GM21367 (cell line): ENCODE results near the gene DAAM1.

Source experiments
- ATAC-seq: cut with Tn5 transposase; IDR thresholded peaks from one replicate; pipeline ENCODE4 v1.9.1; 2021; ENCODE audit not compliant: unreplicated experiment

The DAAM1 gene

GRCh38 chr14:59254146-59254910, 65.9 kb downstream of the DAAM1 start:
- no peak for ATAC-seq

- ATAC-seq, result peak; percentile 77
Measured at GRCh38 chr14:59254911-59255545, 66.6 kb downstream of the DAAM1 start.

DNA sequence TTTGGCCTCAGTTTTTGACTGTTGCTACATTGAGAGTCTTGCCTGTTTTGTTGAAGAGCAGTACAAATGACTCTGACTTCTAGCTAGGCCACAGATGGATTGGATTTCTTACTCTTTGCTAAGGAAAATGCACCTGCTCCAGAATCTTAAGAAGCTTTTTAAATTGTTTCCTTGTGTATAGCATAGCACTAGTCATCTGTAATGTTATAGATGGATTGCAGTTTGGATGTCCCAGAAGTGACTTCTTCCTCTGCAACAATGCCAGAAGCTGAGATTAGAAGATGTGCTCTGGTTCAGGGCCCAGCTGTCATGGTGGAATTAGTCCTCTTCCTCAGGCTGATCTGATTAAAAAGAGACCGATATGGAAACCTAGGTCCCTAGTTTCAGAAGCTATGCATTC, 67.9 kb downstream of the DAAM1 start:
- no peak for ATAC-seq

- no peak for ATAC-seq
Measured at GRCh38 chr14:59261334-59261733, 72.9 kb downstream of the DAAM1 start.

- no peak for ATAC-seq
Measured at GRCh38 chr14:59262717-59263454, 74.4 kb downstream of the DAAM1 start.

DNA sequence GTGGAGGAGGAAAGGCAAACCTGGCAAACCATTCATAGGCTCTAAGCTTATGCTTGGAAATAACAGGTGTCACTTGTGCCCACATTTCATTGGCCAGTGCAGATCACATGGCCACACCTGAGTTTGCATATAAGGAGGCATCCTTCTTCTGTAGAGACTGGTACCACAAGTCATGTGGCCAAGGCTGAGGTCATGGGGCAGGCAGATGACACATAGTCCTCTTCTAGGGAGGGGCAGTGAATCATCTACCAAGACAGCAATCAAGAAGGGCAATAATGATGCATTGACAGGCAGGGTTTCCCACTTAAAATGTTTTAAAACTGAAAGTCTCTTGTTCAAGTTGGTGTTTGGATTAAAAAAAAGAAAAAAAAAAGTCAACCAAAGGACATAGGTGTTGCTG, 77.3 kb downstream of the DAAM1 start:
- no peak for ATAC-seq

- no peak for ATAC-seq
Measured at GRCh38 chr14:59267046-59267445, 78.6 kb downstream of the DAAM1 start.

DNA sequence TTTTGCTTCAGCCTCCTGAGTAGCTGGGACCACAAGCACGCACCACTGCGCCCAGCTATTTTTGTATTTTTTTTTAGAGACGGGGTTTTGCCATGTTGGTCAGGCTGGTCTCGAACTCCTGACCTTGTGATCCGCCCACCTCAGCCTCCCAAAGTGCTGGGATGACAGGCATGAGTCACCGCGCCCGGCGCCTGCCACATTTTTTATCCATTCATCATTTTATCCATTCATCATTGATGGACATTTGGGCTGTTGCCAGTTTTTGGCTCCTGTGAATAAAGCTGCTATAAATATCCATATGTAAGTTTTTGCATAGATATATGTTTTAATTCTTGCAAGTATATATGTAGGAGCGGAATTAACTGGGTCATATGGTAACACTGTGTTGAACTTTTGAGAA, 79.5 kb downstream of the DAAM1 start:
- no peak for ATAC-seq

- no peak for ATAC-seq
Measured at GRCh38 chr14:59268858-59269257, 80.4 kb downstream of the DAAM1 start.

- ATAC-seq, result no peak
Measured at GRCh38 chr14:59269466-59269865, 81.0 kb downstream of the DAAM1 start.

DNA sequence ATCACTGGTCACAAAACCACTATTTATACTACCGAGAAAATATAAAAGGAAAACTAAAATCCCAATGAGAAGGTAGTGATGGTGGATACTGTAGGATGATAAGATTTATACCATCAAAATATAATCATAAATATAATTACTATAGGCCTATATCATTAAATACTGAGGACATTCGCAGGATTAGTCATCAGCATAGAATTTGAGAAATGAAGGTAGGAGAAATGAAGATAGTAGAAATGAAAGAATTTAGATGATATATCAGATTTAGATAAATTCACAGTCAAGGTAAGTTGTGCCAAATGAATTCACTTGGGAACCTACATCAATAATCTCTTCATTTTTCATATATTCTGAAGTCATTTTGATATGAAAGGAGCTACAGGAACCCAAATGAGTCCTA, 82.8 kb downstream of the DAAM1 start:
- no peak for ATAC-seq

- no peak for ATAC-seq
Measured at GRCh38 chr14:59271734-59272133, 83.3 kb downstream of the DAAM1 start.

- no peak for ATAC-seq
Measured at GRCh38 chr14:59272633-59273032, 84.2 kb downstream of the DAAM1 start.

DNA sequence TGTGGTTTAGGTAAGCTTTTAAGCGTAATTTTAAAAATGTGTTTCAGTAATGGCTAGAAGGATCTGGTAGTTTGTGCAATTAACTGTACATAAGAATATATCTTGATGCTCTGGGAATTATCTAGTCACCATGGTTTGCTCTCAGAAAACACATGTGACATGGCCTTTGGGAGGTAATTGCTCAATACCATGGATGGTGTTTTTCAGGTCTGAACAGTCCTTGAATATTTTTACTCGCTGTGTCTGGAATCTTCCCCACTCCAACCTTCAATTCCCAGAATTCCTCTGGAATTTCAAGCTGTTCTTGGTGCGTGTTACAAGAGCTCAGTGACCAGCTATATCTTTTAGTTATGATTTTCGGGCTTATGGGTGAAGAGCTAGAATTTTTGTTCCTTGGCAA, 85.3 kb downstream of the DAAM1 start:
- ATAC-seq, result no peak

DNA sequence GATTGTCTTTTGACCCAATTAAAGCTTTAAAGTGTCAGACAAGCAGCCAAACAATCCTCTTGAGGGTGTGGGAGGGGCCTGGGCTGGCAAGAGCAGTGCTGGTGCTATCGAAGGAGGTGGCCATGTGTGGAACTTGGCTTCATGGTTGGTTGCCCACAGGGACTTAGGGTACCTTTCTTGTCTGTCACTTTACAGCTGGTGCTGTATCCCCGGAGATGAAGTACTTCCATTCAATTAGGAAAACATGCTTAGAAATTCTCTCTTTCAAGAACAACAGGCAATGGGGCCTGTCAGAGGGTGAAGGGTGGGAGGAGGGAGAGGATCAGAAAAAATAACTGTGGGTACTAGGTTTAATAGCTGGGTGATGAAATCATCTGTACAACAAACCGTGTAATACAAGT, 86.5 kb downstream of the DAAM1 start:
- peak; percentile 57 for ATAC-seq

- peak; percentile 87 for ATAC-seq
Measured at GRCh38 chr14:59275668-59276067, 87.2 kb downstream of the DAAM1 start.

DNA sequence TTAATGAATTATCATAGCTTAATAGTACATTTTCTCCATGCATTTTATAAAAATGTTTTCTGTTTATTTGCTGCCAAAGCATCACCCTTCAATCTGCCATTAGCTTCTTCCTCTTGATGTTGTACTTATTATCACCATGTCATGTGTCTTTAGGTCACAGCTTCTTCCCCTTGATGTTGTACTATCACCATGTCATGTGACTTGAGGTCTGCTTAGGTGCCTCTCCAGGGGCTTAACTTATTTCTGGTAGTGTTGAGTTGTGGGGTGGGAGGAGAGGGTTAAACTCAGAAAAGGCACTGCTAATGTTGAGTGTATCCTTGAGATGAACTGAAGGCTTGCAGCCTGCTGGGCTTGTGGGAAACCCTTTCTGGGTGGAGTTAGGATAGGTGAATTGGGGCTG, 87.8 kb downstream of the DAAM1 start:
- ATAC-seq, result no peak

DNA sequence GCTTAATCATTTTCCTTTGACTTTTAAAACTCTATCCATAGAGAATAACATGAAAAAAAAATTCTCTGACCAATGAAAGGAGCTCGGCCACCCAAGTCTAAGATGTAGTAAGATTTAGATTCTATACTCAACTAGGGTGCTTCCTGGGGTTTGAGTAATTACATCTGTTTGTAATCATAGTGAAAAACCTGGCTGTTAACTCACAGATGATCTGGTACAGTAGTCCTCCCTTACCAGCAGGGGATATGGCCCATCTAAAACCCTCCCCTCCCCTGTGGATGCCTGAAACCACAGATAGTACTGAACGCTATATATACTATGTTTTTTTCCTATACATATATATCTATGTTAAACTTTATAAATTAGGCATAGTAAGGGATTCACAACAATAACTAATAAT, 89.2 kb downstream of the DAAM1 start:
- ATAC-seq, result no peak

DNA sequence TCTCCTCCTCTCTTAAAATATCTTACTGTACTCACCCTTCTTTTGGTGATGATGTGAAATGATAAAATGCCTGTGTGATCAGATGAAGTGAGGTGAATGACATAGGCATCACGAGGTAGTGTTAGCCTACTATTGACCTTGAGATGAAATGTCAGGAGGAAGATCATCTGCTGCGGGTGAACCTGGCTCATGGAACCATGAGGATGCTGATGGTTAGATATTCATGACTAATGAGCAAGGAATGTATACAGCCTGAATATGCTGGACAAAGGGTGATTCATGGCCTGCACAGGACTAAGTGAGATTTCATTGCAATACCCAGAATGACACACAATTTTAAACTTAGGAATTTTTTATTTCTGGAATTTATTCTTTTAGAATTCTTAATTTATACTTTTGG, 89.6 kb downstream of the DAAM1 start:
- ATAC-seq, result no peak

DNA sequence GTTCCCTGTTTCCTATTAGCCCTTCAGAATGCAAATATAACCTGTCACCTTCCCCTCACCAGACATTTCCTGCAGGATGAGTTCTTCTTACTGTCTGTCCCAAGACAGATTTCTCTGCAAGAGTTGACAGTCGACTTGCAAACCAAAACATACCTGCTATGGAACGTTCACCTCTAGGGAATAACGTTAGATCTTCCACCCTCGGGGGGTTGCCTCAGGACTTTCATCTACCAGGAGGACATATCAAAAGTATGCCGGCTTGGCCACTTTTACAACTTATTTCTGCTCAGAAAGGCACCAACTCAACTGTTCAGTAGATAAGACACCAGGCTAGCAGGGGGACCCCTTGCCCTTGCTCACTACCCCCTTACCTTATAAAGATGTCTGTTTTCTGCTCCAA, 92.5 kb downstream of the DAAM1 start:
- ATAC-seq, result no peak

DNA sequence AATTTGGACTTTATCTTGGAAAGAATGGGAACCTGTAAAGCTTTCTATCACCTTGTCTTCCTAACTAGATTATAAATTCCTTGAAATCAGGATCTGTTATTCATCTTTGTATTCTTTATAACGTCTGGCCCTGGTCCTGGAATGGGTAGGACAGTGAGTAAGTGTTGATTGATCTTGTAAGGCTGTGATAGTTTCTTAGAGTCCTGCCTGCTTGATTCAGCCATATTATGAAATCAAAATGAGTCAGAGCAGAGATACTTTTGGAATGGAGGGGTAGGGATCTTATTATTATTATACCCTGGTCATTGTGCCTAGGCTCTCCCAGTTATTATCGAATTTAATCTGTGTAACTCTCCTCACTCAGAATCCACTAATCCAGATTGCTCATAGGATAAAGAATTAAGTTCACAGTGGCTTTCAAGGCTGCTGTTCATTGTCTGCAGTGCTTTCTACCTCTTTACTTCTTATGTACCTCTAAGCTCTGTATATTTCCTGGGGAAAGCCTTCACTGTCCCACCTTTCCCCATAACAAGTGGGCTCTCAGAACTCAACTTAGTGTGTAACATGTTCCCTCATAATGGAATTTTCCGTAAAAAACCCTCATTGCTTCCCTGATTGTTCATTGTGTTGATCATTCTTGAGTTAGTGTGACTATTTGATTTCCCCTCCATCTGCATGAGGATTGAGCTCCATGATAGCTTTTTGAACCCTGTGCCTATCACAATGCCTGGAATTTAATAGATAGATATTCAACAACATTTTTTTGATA, 93.3 kb downstream of the DAAM1 start:
- ATAC-seq, result no peak
